Daoy (cell line): ENCODE data around the gene COL25A1. TPM values are rescaled to one million over a fixed set of nuclear protein-coding genes. Genes with fewer than 3 reads are reported as not detected.

ENCODE experiments used
- DNase-seq: peaks from one replicate; pipeline ENCODE4 v3.0.0-alpha.2; 2015; ENCODE audit warnings: low read depth
- total RNA-seq: library from RNA; depleted of rRNA; stranded (reverse); fragments of >200 nt; shearing (Covaris generic); gene quantifications from 2 replicates; pipeline ENCODE4 v1.2.3, GENCODE V29; 2014; rRNA removed

Gene COL25A1
- 0.33 and 0.74 TPM in 2 replicates for total RNA-seq

DNA sequence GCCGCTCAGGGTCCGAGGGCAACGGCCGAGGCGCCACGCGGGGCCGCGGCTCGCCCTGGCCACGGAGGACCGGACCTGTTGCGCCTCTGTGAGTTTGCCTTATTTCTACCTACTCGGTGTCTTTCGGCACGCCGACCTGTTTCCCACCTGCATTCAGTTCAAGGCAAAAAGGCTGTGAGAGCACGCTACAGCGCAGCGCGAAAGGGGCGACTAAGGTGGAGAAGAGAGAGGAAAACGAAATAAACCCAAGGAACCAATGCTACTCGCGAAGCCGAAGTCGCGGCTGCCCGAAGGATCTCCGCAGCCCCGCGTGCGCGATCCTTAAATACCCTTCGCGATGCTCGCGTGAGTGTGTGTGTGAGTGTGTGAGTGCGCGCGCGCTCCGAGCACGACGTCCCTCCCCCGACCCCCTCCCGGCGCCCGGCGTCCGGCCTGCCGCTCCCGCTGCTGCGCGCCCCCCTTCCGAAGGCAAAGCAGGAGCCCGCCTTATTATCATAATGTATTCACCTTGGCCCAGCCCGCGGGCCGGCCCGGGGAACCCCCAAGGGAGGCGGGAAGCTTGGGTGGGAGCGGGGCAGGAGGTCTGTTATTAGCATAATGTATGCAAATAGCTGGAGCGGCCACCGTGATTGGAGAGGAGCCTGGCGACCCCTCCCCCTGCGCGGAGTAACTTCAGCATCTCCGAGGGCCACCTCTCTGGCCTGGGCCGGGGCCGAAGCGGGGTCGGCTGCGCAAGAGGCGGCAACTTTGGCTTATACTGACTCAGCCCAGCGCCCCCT lies at the start of gene COL25A1:
TSS of gene COL25A1 (minus strand) at position 298 of the 779 bp plus-strand sequence.
- peak; percentile 69 for DNase-seq

DNA sequence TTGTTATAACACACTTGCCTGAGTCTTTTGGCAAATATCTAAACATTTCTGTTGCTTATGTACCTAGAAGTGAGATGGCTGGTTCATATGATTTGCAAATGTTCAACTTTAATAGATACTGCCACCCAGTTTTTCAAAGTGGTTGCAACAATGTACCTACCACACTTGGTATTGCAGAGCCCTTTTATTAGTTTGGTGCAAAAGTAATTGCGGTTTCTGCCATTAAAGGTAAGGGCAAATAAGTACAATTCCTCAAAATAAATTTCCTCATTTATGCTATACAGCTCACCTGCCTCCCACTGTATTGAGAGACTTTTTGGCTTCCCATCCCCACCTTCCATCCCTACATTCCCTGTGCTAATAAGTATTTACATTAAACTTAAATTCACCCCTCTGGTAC lies 47.7 kb upstream of the COL25A1 start:
- no peak for DNase-seq

DNA sequence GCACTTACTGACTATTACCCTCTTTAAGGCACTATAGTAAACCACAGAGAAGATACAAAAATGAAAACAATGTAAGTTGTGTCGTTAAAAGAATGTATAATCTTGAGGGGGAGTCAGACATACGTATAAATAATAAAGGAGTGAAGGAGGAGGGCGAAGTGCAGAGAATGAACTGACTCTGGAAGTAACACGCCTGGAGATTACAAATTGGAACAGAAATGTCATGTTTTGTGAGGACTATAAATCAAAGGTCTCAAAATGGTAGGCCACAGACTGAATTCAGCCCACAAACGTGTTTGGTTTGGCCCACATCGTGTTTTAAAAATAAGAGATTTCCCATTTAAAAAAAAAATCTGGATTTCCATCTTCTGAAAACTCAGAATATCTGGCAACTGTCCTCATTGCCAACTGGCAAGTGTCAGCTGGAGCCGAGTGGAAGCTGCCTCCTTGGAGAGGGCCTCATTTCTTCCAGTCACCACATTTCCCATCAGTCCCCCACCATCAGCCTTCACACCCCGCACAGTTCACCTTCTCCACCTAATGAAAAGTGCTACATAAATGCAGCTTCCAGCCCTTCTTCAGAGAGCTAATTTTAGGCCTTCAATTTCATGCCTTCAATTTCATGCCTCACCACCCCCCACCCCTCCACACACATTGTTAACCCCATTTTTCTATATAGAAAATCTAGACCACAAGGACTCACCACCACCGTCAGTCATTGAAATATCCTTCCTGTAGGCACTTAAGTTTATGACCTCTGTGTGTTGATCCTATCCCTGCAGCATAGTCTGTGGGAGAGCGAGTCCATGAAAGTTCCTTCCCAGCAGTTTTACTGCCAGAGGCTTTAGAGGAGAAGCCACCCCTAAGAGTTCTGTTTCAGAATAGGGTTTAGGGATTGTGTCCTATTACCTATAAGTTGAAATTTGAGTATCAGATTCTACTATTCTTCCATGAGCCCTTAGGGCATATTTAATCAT lies 32.0 kb upstream of the COL25A1 start:
- DNase-seq: no peak

DNA sequence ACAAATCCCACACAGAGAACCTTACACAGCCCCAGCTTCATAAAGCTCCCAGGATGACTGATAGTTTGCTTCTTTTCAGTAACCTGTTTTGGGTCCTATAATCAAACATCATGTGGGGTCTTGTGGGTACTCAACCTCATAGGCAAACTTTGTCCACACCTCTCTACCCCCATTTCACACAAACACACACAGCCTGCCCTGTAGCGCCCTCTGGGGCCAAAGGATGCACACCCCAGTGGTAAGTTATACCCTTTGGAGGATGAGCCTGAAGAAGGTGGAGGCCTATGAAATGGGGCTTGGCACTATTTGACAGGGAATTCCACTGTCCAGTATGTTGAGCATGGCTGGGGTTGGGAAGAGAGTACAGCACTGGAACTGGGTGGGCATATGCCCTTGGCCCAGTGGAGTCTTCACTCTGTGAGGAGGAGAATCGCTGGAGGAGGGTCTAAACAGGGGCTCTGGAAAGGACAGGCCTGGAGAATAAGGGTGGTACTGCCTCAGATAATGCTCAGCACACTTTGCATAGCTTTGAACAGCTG lies 30.5 kb upstream of the COL25A1 start:
- DNase-seq: peak; percentile 11

DNA sequence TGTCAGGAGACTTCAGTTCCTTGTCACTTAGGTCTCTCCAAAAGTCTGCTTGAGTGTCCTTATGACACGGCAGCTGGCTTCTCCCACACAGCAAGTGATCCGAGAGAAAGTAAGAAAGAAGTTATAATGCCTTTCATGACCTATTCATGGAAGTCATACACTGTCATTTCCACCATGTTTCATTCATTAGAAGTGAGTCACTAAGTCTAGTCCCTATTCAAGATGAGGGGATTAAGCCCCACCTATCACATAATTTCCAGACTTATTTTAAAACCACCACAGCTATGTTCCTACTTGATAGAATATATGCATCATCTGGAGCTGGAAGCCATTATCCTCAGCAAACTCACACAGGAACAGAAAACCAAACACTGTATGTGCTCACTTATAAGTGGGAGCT lies 25.2 kb upstream of the COL25A1 start:
- no peak for DNase-seq

DNA sequence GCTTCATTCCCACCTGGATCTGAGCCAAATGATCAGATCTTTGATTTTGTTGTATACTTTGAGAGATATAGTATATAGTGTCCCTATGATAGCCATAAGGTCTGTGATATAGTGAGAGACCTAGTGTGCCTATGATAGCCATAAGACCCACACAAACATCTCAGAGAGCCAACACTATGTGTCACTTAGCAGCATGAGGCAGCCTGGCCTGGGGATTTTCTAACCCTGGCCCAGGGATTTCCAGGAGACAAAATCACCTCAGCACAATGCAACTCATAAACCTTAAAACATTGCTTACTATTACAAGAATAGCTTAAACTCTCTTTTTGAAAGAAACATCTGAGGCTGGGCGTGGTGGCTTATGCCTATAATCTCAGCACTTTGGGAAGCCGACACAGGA lies 23.2 kb upstream of the COL25A1 start:
- no peak for DNase-seq

DNA sequence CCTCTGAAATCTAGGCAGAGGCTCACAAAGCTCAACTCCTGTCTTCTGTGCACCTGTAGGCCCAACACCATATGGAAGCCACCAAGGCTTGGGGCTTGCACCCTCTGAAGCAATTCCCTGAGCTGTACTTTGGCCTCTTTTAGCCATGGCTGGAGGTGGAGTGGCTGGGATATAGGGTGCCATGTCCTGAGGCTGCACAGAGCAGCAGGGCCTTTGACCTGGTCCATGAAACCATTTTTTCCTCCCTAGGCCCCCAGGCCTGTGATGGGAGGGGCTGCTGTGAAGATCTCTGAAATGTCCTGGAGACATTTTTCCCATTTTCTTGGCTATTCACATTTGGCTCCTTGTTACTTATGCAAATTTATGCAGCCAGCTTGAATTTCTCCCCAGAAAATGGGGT lies 20.9 kb upstream of the COL25A1 start:
- DNase-seq: no peak

DNA sequence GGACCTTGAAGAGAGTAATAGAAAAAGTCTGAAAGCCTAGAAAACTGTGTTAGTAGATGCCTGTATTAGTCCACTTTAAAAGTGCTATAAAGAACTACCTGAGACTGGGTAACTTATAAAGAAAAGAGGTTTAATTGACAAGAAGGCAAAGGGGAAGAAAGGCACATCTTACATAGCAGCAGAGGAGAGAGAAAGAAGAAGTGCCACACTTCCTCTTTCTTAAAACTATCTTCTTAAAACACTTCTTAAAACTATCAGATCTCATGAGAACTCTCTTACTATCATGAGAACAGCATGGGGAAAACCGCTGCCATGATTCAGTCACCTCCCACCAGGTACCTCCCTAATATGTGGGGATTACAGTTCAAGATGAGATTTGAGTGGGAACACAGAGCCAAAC lies 18.8 kb upstream of the COL25A1 start:
- DNase-seq: no peak

DNA sequence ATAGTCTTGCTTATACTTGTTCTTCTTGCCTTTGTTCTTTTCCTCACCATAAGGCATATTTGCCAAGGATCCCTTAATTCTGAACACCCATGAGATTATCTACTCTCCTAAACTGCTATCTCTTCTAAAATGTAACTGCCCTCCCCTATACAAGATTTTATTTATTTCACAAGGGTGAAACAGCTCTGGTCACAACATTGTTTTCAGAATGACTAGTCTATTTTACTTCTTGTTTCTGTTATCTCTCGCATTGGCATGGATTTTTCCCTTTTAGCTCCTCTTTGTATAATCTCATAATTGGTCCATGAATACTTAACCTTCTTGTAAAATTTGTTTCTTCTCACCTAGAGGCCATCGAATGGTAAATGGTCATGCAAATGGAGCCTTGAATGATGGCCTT lies 17.2 kb upstream of the COL25A1 start:
- DNase-seq: no peak

DNA sequence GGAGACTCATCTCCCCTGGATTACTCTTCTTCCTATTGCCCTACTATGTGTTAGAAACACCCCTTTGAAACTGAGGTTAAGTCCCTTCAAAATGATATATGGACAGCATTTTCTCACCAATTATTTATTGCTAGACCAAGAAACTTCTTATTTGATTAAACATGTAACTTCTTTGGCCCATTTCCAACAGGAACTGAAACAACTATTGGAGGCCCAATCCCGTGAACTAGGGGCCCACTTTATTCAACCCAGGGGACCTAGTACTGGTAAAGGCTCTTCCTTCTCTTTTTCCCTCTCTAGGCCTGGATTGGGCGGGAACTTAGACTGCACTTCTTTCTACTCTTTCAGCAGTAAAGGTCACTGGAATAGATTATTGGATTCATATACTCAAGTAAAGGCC lies 16.7 kb upstream of the COL25A1 start:
- no peak for DNase-seq

DNA sequence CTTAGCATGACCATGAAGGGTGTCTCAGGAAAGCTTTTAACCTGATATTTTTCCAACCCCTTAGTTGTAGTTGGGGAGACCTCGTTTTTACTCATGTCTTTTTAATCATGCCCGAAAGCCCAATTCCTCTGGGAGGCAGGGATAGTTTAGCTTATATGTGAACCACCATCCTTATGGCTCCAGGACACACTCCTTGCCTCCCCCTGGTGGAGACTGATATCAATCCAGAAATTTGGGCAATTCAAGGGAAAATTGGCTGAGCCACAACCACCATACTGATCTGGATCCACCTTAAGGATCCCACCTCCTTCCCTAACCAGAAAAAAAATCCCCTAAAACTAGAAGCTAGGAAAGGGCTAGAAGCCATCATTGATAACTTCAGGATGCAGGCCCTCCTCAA lies 13.4 kb upstream of the COL25A1 start:
- no peak for DNase-seq

DNA sequence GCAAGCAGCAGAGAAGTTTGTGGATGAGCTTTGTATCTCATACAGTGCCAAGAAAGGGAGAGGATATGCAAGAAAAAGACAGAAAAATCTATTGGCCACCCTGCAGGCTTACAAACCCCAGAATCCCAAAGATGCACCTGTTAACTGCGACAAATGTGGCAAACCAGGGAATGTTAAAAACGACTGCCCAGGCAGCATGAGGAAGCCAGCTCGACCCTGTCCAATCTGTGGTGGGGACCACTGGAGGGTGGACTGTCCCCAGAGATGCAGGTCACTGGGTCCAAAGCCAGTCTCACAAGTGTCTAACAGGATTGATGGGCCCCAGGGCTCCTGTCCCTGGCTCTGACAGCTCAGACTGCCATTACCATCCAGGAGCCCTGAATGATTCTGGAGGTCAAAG lies 12.9 kb upstream of the COL25A1 start:
- DNase-seq: no peak

DNA sequence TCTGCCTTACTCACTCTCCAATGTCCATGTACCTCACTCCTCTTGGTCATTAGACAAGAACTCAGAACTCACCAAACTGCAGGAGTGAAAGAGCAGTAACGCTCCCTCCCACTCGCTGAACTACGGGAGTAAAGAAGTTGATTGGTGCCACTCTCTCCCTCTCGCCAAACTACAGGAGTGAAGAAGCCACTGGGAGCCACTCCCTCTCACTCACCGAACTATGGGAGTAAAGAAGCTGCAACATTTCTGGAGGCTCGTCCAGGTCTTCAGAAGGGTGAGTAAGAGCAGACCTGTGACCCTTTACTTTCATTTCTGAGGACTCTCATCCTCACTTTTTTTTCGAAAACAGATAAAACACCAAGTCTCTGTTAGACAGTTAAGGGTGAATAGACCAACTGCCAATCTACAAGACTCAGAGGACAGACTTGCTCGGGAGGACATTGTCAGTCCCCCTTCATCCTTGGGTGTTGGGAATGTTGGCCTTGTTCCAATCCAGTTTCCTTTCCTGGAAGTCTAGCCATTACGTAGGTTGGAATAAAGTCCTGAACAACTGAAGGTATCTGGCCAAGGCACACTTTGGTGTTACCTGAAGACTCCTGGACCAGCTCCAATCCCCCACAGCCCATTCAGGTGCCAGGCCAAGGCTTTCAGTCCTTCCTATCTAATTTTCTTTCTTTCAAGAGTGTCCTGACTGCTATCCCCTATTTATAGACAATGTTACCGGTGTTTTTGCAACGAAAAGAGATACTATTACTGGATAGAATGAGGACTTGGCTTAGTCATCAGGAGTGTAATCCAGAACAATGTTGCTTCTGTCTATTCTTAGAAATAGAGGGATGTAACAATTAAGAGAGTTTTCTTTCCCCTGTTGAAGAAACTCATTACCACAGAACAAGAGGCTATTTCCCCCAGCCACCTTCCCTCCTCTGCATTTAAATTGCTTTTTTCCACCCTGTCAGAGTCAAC lies 11.0 kb upstream of the COL25A1 start:
- no peak for DNase-seq

DNA sequence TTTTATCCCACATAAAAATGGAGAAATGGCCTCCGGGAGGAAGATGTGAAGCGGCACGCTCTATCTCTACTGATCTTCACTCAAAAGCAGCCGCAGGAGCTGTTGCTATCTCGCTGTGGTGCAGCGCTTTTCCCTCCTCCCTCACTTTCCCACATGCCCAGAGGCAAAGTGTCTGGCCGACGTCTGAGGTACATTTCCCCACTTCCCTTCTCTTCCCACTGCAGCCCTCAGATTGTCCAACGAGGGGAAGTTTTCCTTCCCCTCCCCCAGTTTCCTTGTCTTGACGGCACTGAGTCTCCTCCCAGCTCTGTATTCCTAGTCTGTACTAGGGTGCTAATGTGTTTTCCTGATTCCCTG lies 660 bp upstream of the COL25A1 start:
- peak; percentile 35 for DNase-seq

DNA sequence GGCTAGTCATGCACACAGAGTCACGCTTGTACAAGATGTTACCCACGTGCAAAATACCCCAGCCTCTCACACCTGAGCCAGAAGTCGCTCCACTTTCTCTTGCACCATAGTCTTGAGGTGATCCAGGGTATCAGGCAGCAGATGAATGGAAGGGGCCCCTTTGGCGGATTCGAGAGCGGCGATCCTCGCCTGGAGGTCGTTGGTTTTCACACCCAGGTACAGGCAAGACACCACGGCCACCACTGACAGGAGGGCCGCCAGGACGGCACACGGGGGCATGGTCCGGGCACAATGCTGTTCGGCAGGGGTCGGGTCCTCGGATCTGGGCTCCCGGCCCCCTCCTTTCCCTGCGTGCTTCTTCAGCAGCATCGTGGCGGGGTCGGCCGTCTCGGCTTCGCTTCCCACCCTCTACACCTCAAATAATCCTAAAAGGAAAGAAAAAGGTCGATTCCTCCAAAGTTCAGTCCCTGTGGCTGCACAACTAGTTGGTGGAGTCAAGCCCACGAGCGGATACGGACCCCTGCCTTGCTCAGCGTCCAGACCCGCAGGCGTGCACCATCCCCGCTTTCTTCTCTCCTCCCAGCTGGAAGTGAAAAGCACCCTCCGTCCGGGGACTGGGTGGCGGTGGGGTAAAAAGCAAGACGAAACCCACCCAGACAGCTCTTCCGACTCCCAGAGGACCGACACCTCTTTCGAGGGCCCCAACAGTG lies 652 bp downstream of the COL25A1 start:
- peak; percentile 2 for DNase-seq

DNA sequence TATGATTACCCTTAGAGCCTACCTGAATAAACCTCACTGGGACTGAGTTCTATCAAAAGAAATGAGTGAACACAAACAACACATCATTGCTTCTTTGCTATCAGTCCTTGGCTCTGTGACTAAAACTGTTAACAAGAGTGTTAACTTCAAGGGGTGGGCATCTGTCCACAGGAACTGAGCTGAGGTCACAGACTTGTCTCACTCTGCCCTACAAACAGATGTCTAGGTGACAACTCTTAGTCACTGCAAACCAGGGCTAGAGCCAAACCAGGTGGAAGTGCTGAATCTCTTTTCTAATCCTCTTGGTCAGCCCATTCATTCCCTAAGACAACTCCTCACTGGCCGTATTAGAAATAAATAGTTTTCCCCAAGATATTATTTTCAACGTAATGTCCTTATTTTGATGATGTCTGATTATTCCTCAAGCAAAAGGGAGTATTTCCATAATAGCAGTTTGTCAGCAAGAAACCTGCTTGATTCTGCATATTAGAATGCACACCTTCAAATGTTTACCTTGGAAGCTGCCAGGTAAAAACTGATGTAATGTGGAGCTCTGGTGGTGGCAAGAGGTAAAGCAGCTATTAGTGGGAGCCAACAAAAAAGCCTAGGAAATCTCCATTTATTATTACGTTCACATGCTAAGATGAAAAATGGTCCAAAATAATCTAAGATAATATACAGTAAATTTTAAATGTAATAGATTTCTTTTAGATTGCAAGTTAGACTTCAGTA lies 4.0 kb downstream of the COL25A1 start:
- peak; percentile 2 for DNase-seq

DNA sequence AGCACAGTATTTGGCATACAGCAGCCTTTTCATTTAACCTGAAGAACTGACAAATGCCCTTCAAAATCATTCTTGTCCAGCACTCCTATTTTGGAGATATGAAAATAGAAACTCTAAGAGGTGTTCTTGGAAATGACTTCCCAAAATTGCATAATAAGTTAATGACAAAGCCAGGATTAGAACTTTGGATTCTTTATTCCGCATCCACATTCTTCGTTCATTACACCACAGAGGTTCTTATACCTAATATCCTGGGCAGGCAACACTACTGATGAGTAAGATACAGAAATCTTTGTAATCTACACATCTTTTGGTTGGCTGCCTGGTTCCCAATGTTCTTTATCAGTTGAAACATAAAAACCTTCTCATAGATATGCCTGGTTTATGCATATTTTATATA lies 5.9 kb downstream of the COL25A1 start:
- no peak for DNase-seq

DNA sequence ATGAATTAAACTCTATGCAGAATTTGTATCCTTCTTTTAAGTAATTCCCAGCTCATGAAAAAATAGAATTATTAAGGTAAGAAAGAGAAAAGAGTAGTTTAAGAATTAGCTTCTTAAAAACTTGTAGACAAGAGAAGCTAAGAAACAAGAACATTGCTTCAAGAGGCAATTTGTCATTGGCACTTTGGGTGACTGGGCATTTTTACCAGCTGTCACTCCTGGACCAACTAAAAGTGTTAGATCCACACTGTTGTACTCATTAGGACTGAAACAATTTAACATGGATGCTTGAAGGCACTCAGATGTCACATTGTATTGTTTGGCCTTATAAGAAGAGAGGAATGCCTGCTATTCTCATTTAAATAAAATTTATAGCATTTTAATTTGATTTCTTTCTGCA lies 7.4 kb downstream of the COL25A1 start:
- no peak for DNase-seq

DNA sequence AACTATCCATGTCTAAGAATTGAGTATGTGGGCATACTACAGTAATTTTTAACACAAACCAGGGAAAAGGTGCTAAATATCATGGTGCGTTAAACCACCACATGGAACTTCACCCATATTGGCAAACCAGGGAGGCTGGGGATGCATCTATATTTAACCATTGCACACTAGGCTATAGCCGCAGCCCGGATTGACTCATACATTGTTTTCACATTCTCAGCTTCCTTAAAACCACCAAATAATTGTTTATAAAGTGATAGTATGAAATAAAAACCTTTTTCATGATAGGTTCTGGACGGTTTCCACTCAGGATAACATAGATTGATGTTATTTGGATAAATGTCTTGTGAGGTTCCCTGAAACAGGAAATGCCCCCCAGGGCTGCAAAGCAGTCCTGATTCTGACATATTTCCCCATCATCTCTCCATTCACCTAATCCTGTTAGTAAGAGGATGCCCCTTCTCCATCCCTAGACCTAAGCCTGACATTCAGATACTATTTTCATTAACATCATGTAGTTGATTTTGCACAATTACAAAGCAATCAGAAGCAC lies 7.9 kb downstream of the COL25A1 start:
- DNase-seq: peak; percentile 20

DNA sequence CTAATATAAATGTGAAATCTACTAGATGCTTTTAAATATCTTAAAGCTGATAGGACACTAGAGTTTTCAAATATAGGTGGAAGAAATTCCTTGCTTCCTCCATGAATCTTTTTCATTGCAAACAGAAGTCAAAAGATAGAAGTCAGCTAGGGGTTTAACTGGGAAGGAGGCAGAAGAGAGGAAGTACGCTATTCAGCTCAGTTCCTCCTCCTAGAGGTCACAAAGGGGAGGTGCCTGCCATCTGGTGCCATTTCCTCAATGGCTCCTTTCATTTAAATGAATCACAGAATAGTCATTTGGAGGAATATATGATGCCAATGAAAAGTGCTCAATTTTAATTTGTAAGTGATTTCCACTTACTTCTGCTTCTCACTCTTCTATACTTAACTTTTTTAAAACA lies 8.5 kb downstream of the COL25A1 start:
- peak; percentile 15 for DNase-seq
